Spinal cord (tissue), 10 donors: ENCODE measurements around the gene ARHGAP27. TPM values are rescaled to one million over a fixed set of nuclear protein-coding genes. Genes with fewer than 3 reads are reported as not detected.

Source experiments
- DNase-seq, 6 donors: peaks; one replicate each; pipeline versions ENCODE4 v3.0.0 to v3.0.0-alpha.2; 2013 to 2015; ENCODE audit warnings: low spot score in 6 of 6, low read depth in 4 of 6
- H3K27ac ChIP-seq: one replicate; pipeline ENCODE4 v1.5.1; 2013; ENCODE audit warnings: low read depth, low read length, control low read depth
- H3K27me3 ChIP-seq: one replicate; pipeline ENCODE4 v1.6.1; 2013; ENCODE audit warnings: low read length; ENCODE audit not compliant: control insufficient read depth, insufficient read depth
- H3K36me3 ChIP-seq: one replicate; pipeline ENCODE4 v1.6.1; 2013; ENCODE audit warnings: low read length; ENCODE audit not compliant: control insufficient read depth, insufficient read depth
- H3K4me1 ChIP-seq: one replicate; pipeline ENCODE4 v1.6.1; 2013; ENCODE audit warnings: low read length; ENCODE audit not compliant: control insufficient read depth, insufficient read depth
- H3K4me3 ChIP-seq: one replicate; pipeline ENCODE4 v1.5.1; 2013; ENCODE audit warnings: low read depth, low read length, control low read depth
- H3K9me3 ChIP-seq: one replicate; pipeline ENCODE4 v1.6.1; 2013; ENCODE audit warnings: low read length; ENCODE audit not compliant: control insufficient read depth, insufficient read depth
- WGBS: methylation state at CpG from one replicate; pipeline ENCODE4 v1.1.5; 2013; ENCODE audit warnings: missing lambda C conversion rate; ENCODE audit not compliant: insufficient coverage; 5-methylcytosine and 5-hydroxymethylcytosine counted together
- polyA plus RNA-seq, 2 donors: library from polyadenylated mRNA; unstranded; fragments of 120-200 nt; gene quantifications; one replicate each; pipeline ENCODE4 v1.2.1, GENCODE V29; 2013; ENCODE audit not compliant: insufficient read length in 2 of 2
- total RNA-seq, 2 donors: library from RNA; depleted of rRNA in 1 of 2; stranded (reverse); fragments of 120-200 nt in 1 of 2; fragments of >200 nt in 1 of 2; gene quantifications; one replicate each; pipeline versions ENCODE4 v1.2.3 to v1.2.4, GENCODE V29; 2013 to 2014
- donor health status: healthy.

The ARHGAP27 gene
- total and polyA plus RNA-seq, 4 donors = 6.9 to 17.5 (median 11.9) TPM

DNA sequence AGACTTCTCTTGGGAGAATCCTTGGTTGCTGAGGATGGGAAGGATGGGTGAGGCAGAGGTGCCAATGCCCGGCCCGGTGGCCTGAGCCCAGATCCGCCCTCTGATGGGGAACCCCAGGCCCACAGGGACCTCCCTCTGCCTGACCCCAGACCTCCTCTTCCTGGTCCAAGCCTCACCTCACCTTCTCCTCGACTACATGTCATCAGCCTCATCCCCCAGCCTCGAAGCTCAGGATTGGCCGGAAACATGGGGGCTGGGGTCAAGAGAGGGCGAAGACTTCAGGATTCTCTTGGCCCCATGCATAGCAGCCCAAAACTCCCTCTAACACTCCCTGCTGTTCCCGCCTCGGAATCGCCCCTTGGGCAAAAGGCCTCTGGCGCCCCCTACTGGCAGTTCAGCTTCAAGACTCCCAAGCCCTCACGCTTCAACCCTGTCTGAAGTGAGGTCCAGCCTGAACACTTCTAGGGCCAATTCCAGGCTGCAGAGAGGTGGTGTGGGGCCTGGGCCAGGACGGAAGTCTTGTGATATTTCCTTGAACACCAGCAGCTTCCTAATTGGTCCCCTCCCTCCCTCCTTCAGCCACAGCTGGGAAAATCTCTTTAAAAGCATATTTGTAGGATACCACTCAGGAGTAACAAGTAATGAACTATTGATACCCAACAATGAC is 47.2 kb downstream of the ARHGAP27 start:
- DNase-seq = peak in 4 of 6 donors; percentile 43 to 88 (median 62)
- 9% methylated on average over 7 of the region's 13 CpGs for WGBS
- Histone ChIP-seq H3K36me3 (no peaks in the 10 kb centered on the region), H3K27me3 (peaks cover 5% of the 10 kb centered on the region), H3K4me3 (no peak overlapping the region), H3K9me3 (no peaks in the 10 kb centered on the region), H3K27ac (no peak overlapping the region), H3K4me1 (peaks cover 11% of the 10 kb centered on the region)

DNA sequence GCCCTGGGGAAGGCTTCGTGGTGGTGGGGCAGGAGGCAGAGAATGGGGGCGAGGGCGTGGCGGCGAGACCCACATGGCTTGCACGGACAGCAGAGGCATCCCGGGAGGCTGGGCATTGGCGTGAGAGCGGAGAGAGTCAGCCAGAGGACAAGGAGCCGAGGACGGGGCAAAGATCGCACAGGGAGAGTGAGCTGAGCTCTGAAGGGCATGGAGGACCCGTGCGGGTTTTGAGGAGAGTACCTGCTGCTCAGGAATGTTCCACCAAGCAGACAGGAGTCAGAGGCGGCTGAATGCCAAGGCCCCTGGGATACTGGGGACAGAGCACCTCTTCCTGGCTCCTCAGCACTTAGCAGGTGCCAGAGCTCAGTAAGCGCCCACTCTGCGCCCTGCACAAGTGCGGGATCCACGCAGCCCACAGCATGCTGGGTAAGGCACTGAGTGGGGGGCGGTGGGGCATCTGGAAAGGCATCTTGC is 47.8 kb downstream of the ARHGAP27 start:
- Histone ChIP-seq H3K27ac (no peak overlapping the region), H3K4me1 (peaks cover 11% of the 10 kb centered on the region), H3K36me3 (no peaks in the 10 kb centered on the region), H3K27me3 (peaks cover 5% of the 10 kb centered on the region), H3K4me3 (no peak overlapping the region), H3K9me3 (no peaks in the 10 kb centered on the region)
- DNase-seq = no peak
- 86% methylated on average over 20 of the region's 20 CpGs for WGBS

DNA sequence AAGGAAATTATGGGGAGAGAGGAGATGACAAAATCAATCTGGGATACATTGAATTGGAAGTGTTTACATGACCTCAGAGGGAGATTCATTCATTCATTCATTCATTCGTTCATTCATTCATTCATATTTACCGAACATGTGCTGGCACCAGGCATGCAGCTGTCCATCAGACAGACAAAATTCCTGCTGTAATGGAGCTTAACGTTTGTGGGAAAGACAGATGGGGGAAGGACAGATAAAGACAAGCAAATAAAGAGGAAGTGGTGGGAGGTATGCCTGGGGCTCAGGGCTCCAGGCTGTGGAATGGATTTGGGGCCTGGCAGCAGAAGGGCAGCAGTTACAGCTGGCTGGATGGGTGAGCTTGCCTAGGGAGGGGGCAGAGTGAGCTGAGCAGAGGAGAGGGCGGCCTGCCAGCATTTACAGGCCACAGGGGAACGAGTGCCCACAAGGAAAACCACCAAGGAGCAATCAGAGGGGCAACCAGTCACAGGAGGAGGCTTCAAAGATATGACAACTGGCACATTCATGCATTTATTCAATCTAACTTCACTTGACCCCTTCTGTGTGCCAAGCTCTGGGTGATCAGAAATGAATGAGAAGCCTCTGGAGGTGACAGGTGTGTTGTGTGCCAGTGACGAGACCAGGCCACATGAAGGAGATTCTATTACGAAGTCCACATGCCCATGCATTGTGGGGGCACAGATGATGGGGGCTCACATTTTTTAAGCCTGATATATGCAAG is 48.5 kb downstream of the ARHGAP27 start:
- DNase-seq = no peak
- H3K27me3 ChIP-seq = peaks cover 4% of the 10 kb centered on the region
- WGBS = 68% methylated on average over 6 of the region's 7 CpGs
- H3K9me3 ChIP-seq = no peaks in the 10 kb centered on the region
- no peak overlapping the region for H3K27ac ChIP-seq
- H3K4me3 ChIP-seq = no peak overlapping the region
- H3K4me1 ChIP-seq = peaks cover 11% of the 10 kb centered on the region
- no peaks in the 10 kb centered on the region for H3K36me3 ChIP-seq

DNA sequence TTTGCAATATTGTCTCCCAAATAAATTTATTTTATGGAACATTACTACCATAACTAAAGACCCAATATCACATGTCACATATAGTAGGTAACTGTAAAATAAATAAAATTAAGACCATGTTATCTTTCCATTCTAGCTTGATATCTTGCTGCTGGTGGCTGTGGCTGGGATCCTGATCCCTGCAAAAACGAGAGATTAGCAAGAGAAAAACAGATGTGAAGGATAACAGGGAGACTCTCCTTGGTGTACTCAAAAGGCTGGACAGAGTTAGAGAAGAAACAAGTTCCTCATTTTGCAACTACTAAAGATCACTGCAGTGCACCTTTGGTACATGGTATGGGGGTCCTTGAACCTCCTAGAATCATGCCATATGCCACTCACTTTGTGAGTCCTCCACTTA is 49.7 kb downstream of the ARHGAP27 start:
- H3K27ac ChIP-seq = no peak overlapping the region
- WGBS = no CpG with 5 or more reads among the region's 1 CpG
- no peaks in the 10 kb centered on the region for H3K36me3 ChIP-seq
- peaks cover 11% of the 10 kb centered on the region for H3K4me1 ChIP-seq
- H3K27me3 ChIP-seq = no peaks in the 10 kb centered on the region
- H3K4me3 ChIP-seq = no peak overlapping the region
- no peak for DNase-seq
- H3K9me3 ChIP-seq = no peaks in the 10 kb centered on the region

DNA sequence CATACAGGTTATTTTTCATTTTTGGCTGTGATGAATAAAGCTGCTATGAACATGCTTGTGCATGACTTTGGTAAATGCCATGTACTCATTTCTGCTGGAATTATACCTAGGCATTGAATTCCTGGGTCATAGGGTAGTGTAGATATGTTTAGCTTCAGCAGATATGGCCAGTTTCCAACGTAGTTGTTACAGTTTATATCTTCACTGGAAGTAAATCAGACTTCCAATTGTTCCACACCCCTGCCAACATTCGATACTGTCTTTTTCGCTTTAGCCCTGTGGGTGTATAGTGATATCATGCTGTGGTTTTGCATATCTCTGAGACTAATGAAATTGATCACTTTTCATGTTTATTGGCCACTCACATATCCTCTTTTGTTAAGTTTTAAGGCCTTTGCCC is 50.4 kb downstream of the ARHGAP27 start:
- H3K36me3 ChIP-seq = no peaks in the 10 kb centered on the region
- H3K4me3 ChIP-seq = no peak overlapping the region
- H3K27me3 ChIP-seq = no peaks in the 10 kb centered on the region
- no peak overlapping the region for H3K27ac ChIP-seq
- no CpG with 5 or more reads among the region's 3 CpGs for WGBS
- DNase-seq = no peak
- peaks cover 11% of the 10 kb centered on the region for H3K4me1 ChIP-seq
- H3K9me3 ChIP-seq = no peaks in the 10 kb centered on the region

DNA sequence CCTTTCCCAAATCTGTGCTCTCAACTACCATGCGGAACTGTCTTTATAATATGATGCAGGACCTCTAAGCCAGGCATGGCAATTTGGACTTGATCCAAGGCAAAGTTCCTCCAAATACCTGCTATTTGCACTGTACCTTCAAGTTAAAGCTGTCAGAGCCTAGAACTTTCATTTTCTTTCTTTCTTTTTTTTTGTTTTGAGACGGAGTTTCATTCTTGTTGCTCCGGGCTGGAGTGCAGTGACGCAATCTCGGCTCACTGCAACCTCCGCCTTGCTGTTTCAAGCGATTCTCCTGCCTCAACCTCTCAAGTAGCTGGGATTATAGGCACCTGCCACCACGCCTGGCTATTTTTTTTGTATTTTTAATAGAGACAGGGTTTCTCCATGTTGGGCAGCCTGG is 51.7 kb downstream of the ARHGAP27 start:
- Histone ChIP-seq H3K27me3 (peaks cover 4% of the 10 kb centered on the region), H3K4me1 (peaks cover 11% of the 10 kb centered on the region), H3K4me3 (no peak overlapping the region), H3K36me3 (no peaks in the 10 kb centered on the region), H3K27ac (no peak overlapping the region), H3K9me3 (no peaks in the 10 kb centered on the region)
- no peak for DNase-seq
- WGBS = 100% methylated on average over 1 of the region's 8 CpGs

DNA sequence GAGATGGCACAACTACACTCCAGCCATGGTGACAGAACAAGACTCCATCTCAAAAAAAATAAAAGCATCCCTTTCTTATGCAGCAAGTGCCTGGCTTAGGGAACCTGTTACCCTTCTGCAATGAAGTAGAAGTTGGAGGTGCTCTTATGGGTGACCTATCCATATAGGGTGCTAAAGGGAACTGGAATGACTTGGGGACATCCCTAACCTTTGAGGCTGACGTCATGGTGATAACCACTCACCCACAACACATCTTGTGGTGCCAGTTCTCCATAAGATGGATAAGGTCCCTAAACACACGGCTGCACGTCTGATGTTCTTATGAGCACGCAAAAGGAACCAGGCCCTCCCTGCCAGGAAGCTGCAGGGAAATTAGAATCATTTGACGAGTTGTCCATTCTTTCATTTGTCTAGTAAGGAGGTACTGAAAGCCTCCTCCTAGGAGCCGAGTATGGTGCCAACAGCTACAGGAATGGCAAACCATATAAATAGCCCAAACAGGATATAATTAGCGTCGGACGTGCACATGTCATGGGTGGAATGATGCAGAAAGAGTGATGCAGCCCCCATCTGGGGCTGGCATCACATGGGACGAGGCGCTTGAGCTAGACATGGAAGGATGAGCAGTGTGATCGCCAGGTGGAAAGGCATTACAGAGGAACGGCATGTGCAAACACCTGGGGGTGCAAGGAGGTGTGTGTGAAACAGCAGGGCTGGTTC is 52.5 kb downstream of the ARHGAP27 start:
- Histone ChIP-seq H3K9me3 (no peaks in the 10 kb centered on the region), H3K27ac (no peak overlapping the region), H3K27me3 (peaks cover 4% of the 10 kb centered on the region), H3K4me1 (peaks cover 6% of the 10 kb centered on the region), H3K36me3 (no peaks in the 10 kb centered on the region), H3K4me3 (no peak overlapping the region)
- DNase-seq = no peak
- WGBS = 77% methylated on average over 7 of the region's 13 CpGs

DNA sequence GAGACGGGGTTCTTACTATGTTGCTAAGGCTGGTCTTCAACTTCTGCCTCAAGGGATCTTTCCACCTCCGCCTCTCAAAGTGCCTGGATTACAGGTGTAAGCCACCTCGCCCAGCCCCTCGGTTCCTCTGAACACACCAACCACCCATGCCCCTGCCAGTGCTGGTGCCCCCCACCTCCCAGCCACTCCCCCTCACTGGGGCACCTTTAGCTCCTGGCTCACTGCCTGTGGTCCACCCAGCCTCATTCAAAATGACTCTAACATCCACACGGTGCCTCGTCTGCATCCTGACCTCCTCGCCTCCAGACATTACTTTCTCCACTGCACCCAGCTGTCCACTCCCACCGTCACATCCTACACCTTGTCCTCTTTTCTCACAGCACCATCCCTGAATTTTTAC is 55.3 kb downstream of the ARHGAP27 start:
- H3K4me3 ChIP-seq = no peak overlapping the region
- H3K36me3 ChIP-seq = no peaks in the 10 kb centered on the region
- WGBS = 89% methylated on average over 8 of the region's 8 CpGs
- no peaks in the 10 kb centered on the region for H3K9me3 ChIP-seq
- H3K27ac ChIP-seq = no peak overlapping the region
- H3K4me1 ChIP-seq = peaks cover 2% of the 10 kb centered on the region
- DNase-seq = no peak
- H3K27me3 ChIP-seq = peaks cover 4% of the 10 kb centered on the region

DNA sequence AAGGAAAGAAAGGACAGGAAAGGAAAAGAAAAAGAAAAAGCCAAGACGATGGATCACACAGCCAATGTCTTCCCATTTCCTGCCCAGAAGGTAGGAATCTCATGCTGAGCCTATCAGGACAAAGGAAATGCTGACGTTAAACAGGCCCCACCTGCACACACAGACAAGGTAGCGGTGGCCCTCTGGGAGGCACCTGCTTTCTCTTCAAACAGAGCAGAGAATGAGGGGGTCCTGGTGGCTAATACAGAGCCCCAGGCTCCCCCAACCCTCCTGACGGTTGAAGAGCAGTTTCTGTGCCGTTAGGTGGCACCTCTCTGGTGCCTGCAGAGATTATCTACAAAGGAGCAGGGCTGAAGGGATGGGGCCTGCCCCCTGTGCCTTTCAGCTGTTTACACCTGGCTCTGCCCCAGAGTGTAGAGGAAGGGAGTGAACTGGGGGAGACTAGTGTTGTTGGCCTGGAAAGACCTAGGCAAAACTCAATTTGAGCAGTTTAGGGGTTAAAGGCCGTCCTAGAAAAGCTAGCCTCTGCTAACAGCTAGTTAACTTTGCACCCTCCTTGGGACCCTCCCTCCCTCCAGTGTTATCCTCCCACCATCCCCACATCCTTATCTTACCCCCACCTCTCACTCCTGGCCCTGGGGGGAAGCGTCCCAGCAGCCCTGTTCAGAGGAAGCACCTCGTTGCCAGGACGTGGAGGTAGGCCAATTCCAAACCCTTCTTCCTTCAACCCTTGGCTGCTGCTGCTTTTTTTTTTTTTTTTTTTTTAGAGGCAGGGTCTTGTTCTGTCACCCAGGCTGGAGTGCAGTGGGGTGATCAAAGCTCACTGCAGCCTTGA is 56.3 kb downstream of the ARHGAP27 start:
- Histone ChIP-seq H3K27me3 (peaks cover 4% of the 10 kb centered on the region), H3K27ac (no peak overlapping the region), H3K4me3 (no peak overlapping the region), H3K9me3 (no peaks in the 10 kb centered on the region), H3K36me3 (no peaks in the 10 kb centered on the region), H3K4me1 (peaks cover 9% of the 10 kb centered on the region)
- WGBS = 81% methylated on average over 4 of the region's 9 CpGs
- DNase-seq = no peak
